HepG2 (cell line): ENCODE measurements around the gene IRS1. TPM values are rescaled to one million over a fixed set of nuclear protein-coding genes. Genes with fewer than 3 reads are reported as not detected.

ENCODE experiments used
- ATAC-seq: fragments of 200-7000 bp; cut with Tn5 transposase; 3 replicates; pipeline ENCODE4 v1.9.1; 2020; ENCODE audit warnings: mild to moderate bottlenecking, moderate library complexity
- BruUV-seq: library from RNA; stranded (reverse); fragments of 400-500 nt; replicated peaks from 2 replicates; lab custom pipeline; 2021; lab: Mats Ljungman, UMichigan
- CTCF ChIA-PET: fragments of 300-600 bp; formaldehyde crosslinking; extraction: SDS; loops from one replicate; lab custom pipeline; 2021; ENCODE audit warnings: low total read pairs, inconsistent platforms, low intra/inter-chr PET ratio; lab: Yijun Ruan, JAX
- POLR2A ChIA-PET: fragments of 350-600 bp; sonication (Branson Sonifier 250); formaldehyde crosslinking; loops from one replicate; lab custom pipeline; 2020; ENCODE audit warnings: antibody characterized with exemption, inconsistent platforms; lab: Yijun Ruan, JAX
- DNase-seq: peaks from one replicate; pipeline ENCODE4 v3.0.0-alpha.2; 2015; ENCODE audit warnings: low spot score
- FAIRE-seq: peaks from 3 replicates; lab custom pipeline; 2011; peaks lifted over from hg19 to GRCh38; lab: Jason Lieb, UNC
- H2AFZ ChIP-seq: one replicate; pipeline ENCODE4 v1.6.1; 2011; ENCODE audit warnings: low read length, inconsistent platforms
- H3K27ac ChIP-seq: fragments of 300-600 bp; 3 replicates; pipeline ENCODE4 v1.8.0; 2011; ENCODE audit warnings: mixed run types, mild to moderate bottlenecking, mixed read lengths, low read length, inconsistent platforms; ENCODE audit not compliant: insufficient read depth; ENCODE audit errors: extremely low read length
- H3K27me3 ChIP-seq, 2 experiments: fragments of 200-600 bp in 1 of 2; 2 replicates in 1 of 2; 3 replicates in 1 of 2; pipeline versions ENCODE4 v1.6.0 to v1.8.0; 2011; ENCODE audit warnings: low read length in 2 of 2, mild to moderate bottlenecking in 2 of 2, moderate library complexity in 2 of 2, inconsistent platforms in 1 of 2; ENCODE audit not compliant: insufficient read depth in 2 of 2, control insufficient read depth in 1 of 2
- H3K36me3 ChIP-seq, 2 experiments: fragments of 200-600 bp in 1 of 2; replicated peaks in 1 of 2; 2 replicates in 1 of 2; 3 replicates in 1 of 2; pipeline versions ENCODE4 v1.5.1 to v1.8.0; 2011; ENCODE audit warnings: low read length in 2 of 2, inconsistent platforms in 1 of 2; ENCODE audit not compliant: insufficient read depth in 2 of 2, control insufficient read depth in 1 of 2
- H3K4me1 ChIP-seq: 2 replicates; pipeline ENCODE4 v1.5.1; 2012; ENCODE audit warnings: low read length, inconsistent platforms; ENCODE audit not compliant: insufficient read depth
- H3K4me2 ChIP-seq: 2 replicates; pipeline ENCODE4 v1.6.0; 2011; ENCODE audit warnings: low read depth, low read length, inconsistent platforms
- H3K4me3 ChIP-seq, 3 experiments: fragments of 200-600 bp in 1 of 3; sonication (generic), shearing (Covaris generic) in 1 of 3; replicated peaks in 1 of 3; 2 replicates each; pipeline ENCODE4 v1.5.1; 2011 to 2016; ENCODE audit warnings: low read length in 3 of 3, inconsistent platforms in 2 of 3, low read depth in 2 of 3, mild to moderate bottlenecking in 2 of 3, control low read depth in 1 of 3, mixed read lengths in 1 of 3; ENCODE audit not compliant: insufficient read depth in 1 of 3
- H3K79me2 ChIP-seq: one replicate; pipeline ENCODE4 v1.6.1; 2011; ENCODE audit warnings: low read length, inconsistent platforms; ENCODE audit not compliant: insufficient read depth
- H3K9ac ChIP-seq: 2 replicates; pipeline ENCODE4 v1.6.0; 2011; ENCODE audit warnings: mild to moderate bottlenecking, low read depth, low read length, inconsistent platforms; ENCODE audit not compliant: insufficient read depth
- H3K9me3 ChIP-seq: 2 replicates; pipeline ENCODE4 v1.5.1; 2012; ENCODE audit warnings: mild to moderate bottlenecking, low read length
- H4K20me1 ChIP-seq: 2 replicates; pipeline ENCODE4 v1.6.0; 2011; ENCODE audit warnings: inconsistent platforms, mild to moderate bottlenecking, low read length, moderate library complexity; ENCODE audit not compliant: insufficient read depth
- CCAR2 ChIP-seq: fragments of 200-400 bp; formaldehyde crosslinking; optimal IDR thresholded peaks from 2 replicates; pipeline ENCODE3; 2018; ENCODE audit warnings: low read depth, mild to moderate bottlenecking, low read length, moderate library complexity
- FLYWCH1 ChIP-seq: sonication (generic); formaldehyde crosslinking; IDR thresholded peaks from 2 replicates; pipeline ENCODE4 v1.8.1; 2023; ENCODE audit warnings: mild to moderate bottlenecking, missing genetic modification reagents
- FOXK1 ChIP-seq: sonication (generic); formaldehyde crosslinking; IDR thresholded peaks from 2 replicates; pipeline ENCODE4 v1.4.0; 2020; ENCODE audit warnings: low read depth, missing genetic modification reagents, borderline replicate concordance
- GFI1 ChIP-seq: sonication (generic); formaldehyde crosslinking; IDR thresholded peaks from 2 replicates; pipeline ENCODE4 v1.5.0; 2020; ENCODE audit warnings: missing genetic modification reagents, mild to moderate bottlenecking, borderline replicate concordance
- JUN ChIP-seq: sonication (generic); formaldehyde crosslinking; IDR thresholded peaks from 2 replicates; pipeline ENCODE4 v1.4.0; 2020; ENCODE audit warnings: mild to moderate bottlenecking, missing genetic modification reagents
- KMT2B ChIP-seq: IDR thresholded peaks from 2 replicates; pipeline ENCODE4 v1.6.1; 2016; ENCODE audit warnings: missing genetic modification reagents, missing compliant biosample characterization
- NR2F6 ChIP-seq, 2 experiments: IDR thresholded peaks; 2 replicates each; pipeline ENCODE4 v1.6.1; 2016; ENCODE audit warnings: antibody characterized with exemption in 1 of 2, mild to moderate bottlenecking in 1 of 2
- ONECUT2 ChIP-seq: sonication (generic); formaldehyde crosslinking; IDR thresholded peaks from 2 replicates; pipeline ENCODE4 v1.4.0; 2020; ENCODE audit warnings: missing genetic modification reagents
- SP140L ChIP-seq: sonication (generic); formaldehyde crosslinking; IDR thresholded peaks from 2 replicates; pipeline ENCODE4 v1.4.0; 2020; ENCODE audit warnings: missing genetic modification reagents, borderline replicate concordance
- SRSF4 ChIP-seq: fragments of 200-400 bp; formaldehyde crosslinking; IDR thresholded peaks from one replicate; pipeline ENCODE4 v1.6.1; 2018; ENCODE audit warnings: mild to moderate bottlenecking, low read depth, low read length, moderate library complexity; ENCODE audit not compliant: poor library complexity, severe bottlenecking
- ZNF329 ChIP-seq: sonication (generic); formaldehyde crosslinking; IDR thresholded peaks from 2 replicates; pipeline ENCODE4 v1.9.0; 2021; ENCODE audit warnings: low read depth, mild to moderate bottlenecking, missing genetic modification reagents
- ZNF335 ChIP-seq: sonication (generic); formaldehyde crosslinking; IDR thresholded peaks from 2 replicates; pipeline ENCODE4 v1.4.0; 2020; ENCODE audit warnings: missing genetic modification reagents
- ZNF337 ChIP-seq: sonication (generic); formaldehyde crosslinking; IDR thresholded peaks from 2 replicates; pipeline ENCODE4 v1.5.1; 2020; ENCODE audit warnings: missing genetic modification reagents, low read depth, mild to moderate bottlenecking, borderline replicate concordance
- WGBS: methylation state at CpG from one replicate; pipeline ENCODE4 v1.1.6; 2017; ENCODE audit warnings: low lambda C conversion rate; 5-methylcytosine and 5-hydroxymethylcytosine counted together
- in situ Hi-C: cut with HindIII; loops from 2 replicates; pipeline ENCODE4 v1.10.0; 2017; ENCODE audit warnings: low pct_unique_long_range_greater_than_20kb; ENCODE audit not compliant: extremely low pct_ligation_motif_present
- intact Hi-C: fragments of 100-400 bp; cut with micrococcal nuclease; formaldehyde crosslinking; loops from one replicate; pipeline ENCODE4 v1.10.0; 2022; ENCODE audit not compliant: unreplicated experiment
- polyA plus RNA-seq, 8 experiments: library from polyadenylated mRNA; depleted of rRNA in 3 of 8; stranded (reverse) in 7 of 8; unstranded in 1 of 8; fragments of >200 nt; fragmentation: Illumina TruSeq in 4 of 8; extraction: Trizol in 4 of 8; gene quantifications; 2 replicates each; pipeline versions ENCODE4 v1.2.1 to v1.2.3, GENCODE V29; 2011 to 2016; ENCODE audit warnings: low read depth in 4 of 8, missing spikeins in 1 of 8, mixed read lengths in 1 of 8; ENCODE audit not compliant: insufficient read depth in 1 of 8
- total RNA-seq, 5 experiments: library from RNA; depleted of rRNA; stranded (reverse); fragments of >200 nt; fragmentation: Illumina TruSeq; extraction: Trizol; gene quantifications; 2 replicates each; pipeline ENCODE4 v1.2.3, GENCODE V29; 2016; ENCODE audit warnings: low read depth in 1 of 5
- TF ChIP-seq, protein P1 (sequence below): sonication (generic); formaldehyde crosslinking; IDR thresholded peaks from 2 replicates; pipeline ENCODE4 v1.5.0; 2020; ENCODE audit warnings: mild to moderate bottlenecking, missing genetic modification reagents
- TF ChIP-seq, protein P2 (sequence below): sonication (generic); formaldehyde crosslinking; IDR thresholded peaks from 2 replicates; pipeline ENCODE4 v1.4.0; 2020; ENCODE audit warnings: missing genetic modification reagents
- TF ChIP-seq, protein P3 (sequence below): sonication (generic); formaldehyde crosslinking; IDR thresholded peaks from 2 replicates; pipeline ENCODE4 v1.9.0; 2021; ENCODE audit warnings: missing genetic modification reagents, borderline replicate concordance
- TF ChIP-seq, protein P4 (sequence below): sonication (generic); formaldehyde crosslinking; IDR thresholded peaks from 2 replicates; pipeline ENCODE4 v1.8.1; 2022; ENCODE audit warnings: mild to moderate bottlenecking, missing genetic modification reagents
- TF ChIP-seq, protein P5 (sequence below): sonication (generic); formaldehyde crosslinking; IDR thresholded peaks from 2 replicates; pipeline ENCODE4 v1.8.1; 2023; ENCODE audit warnings: mild to moderate bottlenecking, inconsistent platforms, moderate library complexity, missing genetic modification reagents, borderline replicate concordance

The IRS1 gene
- total and polyA plus RNA-seq, 2 of the 13 experiments (the other 11 are each of a cell fraction or from before 2014, with no cell fraction given) = 8.7 to 9.0 TPM

DNA sequence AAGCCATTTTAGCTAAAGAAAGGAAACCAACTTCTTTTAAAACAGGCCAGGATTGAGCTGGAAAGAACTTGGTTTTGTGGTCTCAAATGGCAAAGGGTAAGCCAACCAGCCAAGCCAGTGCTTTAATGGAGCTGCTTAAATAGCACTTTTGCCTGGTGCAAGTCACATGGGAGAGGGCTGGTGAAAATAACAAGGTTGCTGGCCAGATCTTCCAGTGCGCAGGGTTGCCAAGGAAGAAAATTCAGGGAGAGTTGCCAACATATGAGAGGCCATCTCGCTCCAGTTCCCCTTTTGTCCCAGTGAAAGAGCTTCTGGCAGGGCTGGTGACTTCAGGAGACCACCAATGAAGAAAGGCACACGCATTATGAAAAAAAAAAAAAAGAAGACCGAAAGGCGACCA is 57.3 kb downstream of the IRS1 start:
- no peak overlapping the region for H3K4me3 ChIP-seq
- intact Hi-C loops = loop anchor here (1.0 kb wide), 1 partner anchor 18 kb away; no protein-coding TSS in a partner anchor
- ChIA-PET POLR2A (interaction anchor here (1.2 to 3.0 kb wide), 2 partner anchors 19 to 58 kb away, joined by 3 to 10 read pairs; partner anchors contain the start of gene IRS1), CTCF (no interaction called here)
- H3K79me2 ChIP-seq = peaks cover 5% of the 10 kb centered on the region
- no peak overlapping the region for H2AFZ ChIP-seq
- in situ Hi-C loops = no loop called here
- no peak for DNase-seq
- no peak for FAIRE-seq
- peaks cover 62% of the 10 kb centered on the region for H3K4me1 ChIP-seq
- H3K4me2 ChIP-seq = no peak overlapping the region
- peaks cover 0 to under 1% of the 10 kb centered on the region in 2 experiments; a peak in 2 of 5 replicates for H3K36me3 ChIP-seq
- no peaks in the 10 kb centered on the region for H4K20me1 ChIP-seq
- no TSS peak for BruUV-seq
- H3K9ac ChIP-seq = no peak overlapping the region
- no peaks in the 10 kb centered on the region for H3K27me3 ChIP-seq
- ATAC-seq = no peak
- 97% methylated on average over 5 of the region's 5 CpGs for WGBS
- H3K27ac ChIP-seq = no peak overlapping the region
- peaks cover 3% of the 10 kb centered on the region; the same call in 1 of the 2 replicates for H3K9me3 ChIP-seq
- TF ChIP-seq FOXK1 (CRISPR knock-in tag) (no peak), ZNF329 (CRISPR knock-in tag) (no peak), ONECUT2 (CRISPR knock-in tag) (no peak), ZNF337 (CRISPR knock-in tag) (no peak), KMT2B (no peak), SRSF4 (no peak), GFI1 (no peak), SP140L (CRISPR knock-in tag) (no peak), CCAR2 (no peak), NR2F6 (IDR thresholded peaks at IDR 0.05) (no peak), NR2F6 (CRISPR knock-in tag; IDR thresholded peaks at IDR 0.05) (no peak), FLYWCH1 (CRISPR knock-in tag) (no peak), ZNF335 (no peak), JUN (no peak)
- TF ChIP-seq, protein P1, sequence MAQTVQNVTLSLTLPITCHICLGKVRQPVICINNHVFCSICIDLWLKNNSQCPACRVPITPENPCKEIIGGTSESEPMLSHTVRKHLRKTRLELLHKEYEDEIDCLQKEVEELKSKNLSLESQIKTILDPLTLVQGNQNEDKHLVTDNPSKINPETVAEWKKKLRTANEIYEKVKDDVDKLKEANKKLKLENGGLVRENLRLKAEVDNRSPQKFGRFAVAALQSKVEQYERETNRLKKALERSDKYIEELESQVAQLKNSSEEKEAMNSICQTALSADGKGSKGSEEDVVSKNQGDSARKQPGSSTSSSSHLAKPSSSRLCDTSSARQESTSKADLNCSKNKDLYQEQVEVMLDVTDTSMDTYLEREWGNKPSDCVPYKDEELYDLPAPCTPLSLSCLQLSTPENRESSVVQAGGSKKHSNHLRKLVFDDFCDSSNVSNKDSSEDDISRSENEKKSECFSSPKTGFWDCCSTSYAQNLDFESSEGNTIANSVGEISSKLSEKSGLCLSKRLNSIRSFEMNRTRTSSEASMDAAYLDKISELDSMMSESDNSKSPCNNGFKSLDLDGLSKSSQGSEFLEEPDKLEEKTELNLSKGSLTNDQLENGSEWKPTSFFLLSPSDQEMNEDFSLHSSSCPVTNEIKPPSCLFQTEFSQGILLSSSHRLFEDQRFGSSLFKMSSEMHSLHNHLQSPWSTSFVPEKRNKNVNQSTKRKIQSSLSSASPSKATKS (CRISPR knock-in tag) = no peak
- TF ChIP-seq, protein P2, sequence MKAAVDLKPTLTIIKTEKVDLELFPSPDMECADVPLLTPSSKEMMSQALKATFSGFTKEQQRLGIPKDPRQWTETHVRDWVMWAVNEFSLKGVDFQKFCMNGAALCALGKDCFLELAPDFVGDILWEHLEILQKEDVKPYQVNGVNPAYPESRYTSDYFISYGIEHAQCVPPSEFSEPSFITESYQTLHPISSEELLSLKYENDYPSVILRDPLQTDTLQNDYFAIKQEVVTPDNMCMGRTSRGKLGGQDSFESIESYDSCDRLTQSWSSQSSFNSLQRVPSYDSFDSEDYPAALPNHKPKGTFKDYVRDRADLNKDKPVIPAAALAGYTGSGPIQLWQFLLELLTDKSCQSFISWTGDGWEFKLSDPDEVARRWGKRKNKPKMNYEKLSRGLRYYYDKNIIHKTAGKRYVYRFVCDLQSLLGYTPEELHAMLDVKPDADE = no peak
- TF ChIP-seq, protein P3, sequence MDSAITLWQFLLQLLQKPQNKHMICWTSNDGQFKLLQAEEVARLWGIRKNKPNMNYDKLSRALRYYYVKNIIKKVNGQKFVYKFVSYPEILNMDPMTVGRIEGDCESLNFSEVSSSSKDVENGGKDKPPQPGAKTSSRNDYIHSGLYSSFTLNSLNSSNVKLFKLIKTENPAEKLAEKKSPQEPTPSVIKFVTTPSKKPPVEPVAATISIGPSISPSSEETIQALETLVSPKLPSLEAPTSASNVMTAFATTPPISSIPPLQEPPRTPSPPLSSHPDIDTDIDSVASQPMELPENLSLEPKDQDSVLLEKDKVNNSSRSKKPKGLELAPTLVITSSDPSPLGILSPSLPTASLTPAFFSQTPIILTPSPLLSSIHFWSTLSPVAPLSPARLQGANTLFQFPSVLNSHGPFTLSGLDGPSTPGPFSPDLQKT (CRISPR knock-in tag) = no peak
- TF ChIP-seq, protein P4, sequence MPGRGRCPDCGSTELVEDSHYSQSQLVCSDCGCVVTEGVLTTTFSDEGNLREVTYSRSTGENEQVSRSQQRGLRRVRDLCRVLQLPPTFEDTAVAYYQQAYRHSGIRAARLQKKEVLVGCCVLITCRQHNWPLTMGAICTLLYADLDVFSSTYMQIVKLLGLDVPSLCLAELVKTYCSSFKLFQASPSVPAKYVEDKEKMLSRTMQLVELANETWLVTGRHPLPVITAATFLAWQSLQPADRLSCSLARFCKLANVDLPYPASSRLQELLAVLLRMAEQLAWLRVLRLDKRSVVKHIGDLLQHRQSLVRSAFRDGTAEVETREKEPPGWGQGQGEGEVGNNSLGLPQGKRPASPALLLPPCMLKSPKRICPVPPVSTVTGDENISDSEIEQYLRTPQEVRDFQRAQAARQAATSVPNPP (CRISPR knock-in tag) = no peak
- TF ChIP-seq, protein P5, sequence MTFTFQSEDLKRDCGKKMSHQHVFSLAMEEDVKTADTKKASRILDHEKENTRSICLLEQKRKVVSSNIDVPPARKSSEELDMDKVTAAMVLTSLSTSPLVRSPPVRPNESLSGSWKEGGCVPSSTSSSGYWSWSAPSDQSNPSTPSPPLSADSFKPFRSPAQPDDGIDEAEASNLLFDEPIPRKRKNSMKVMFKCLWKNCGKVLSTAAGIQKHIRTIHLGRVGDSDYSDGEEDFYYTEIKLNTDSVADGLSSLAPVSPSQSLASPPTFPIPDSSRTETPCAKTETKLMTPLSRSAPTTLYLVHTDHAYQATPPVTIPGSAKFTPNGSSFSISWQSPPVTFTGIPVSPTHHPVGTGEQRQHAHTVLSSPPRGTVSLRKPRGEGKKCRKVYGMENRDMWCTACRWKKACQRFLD = no peak
